GM19452 (cell line): Measurements from ENCODE around the gene DYNC2H1.

ENCODE experiments used
- ATAC-seq: cut with Tn5 transposase; IDR thresholded peaks from one replicate; pipeline ENCODE4 v1.9.1; 2021; ENCODE audit not compliant: unreplicated experiment

DYNC2H1 gene

GRCh38 chr11:103528596-103528995, 419.4 kb downstream of the DYNC2H1 start:
- ATAC-seq: no peak

- ATAC-seq: no peak
Observed at GRCh38 chr11:103529181-103529684, 420.0 kb downstream of the DYNC2H1 start.
